ENCODE results near the gene RNF13. TPM values are rescaled to one million over a fixed set of nuclear protein-coding genes. Genes with fewer than 3 reads are reported as not detected.
A peak's percentile ranks its signal among the peaks of the same experiment; 100 is the strongest.
"Not testable (repeated sequence)": the region's sequence is repeated elsewhere in the genome, so short reads cannot be mapped to it uniquely, and the experiment has no call there.

RNF13 gene
- polyA plus RNA-seq, 4 donors, result 20.8 to 62.7 (median 32.7) TPM

DNA sequence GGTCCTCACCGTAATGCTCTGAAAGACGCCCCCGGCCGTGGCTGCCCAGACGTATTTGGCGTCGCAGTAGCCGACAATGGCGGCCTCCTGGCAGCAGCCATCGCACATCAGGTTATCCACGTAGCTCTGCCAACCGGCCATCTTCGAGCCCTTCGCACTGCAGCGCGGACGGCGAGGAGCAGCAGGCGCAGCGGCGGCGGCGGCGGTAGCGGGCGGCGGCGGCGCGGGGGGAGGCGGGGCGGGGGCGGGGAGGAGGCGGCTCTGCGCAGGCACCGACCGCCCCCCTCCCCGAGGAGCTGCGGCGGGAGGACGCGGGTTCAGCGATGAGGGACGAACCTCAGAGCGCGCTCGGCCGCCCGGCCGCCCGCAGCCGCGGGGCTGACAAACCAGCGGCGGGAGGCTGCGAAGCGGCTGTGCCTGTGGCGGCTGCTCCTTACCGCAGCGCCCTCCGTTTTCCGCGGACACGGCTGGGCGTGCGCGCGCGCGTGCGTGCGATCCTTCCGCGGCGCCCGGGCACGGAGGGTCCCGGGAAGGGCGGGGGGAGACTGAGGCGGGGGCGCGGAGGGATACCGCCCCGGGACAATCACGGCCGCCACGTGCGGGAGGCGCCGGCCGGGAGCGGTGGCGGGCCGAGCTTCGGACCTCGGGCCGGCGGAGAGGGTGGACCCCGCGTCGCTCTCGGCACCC, 157.8 kb downstream of the RNF13 start, which contains the start of gene PFN2:
PFN2 (minus strand) TSS at position 180 of the 687 bp plus-strand sequence; CDS start at position 141, 39 bp downstream.
- H3K4me1 ChIP-seq (ENCODE audit: control insufficient read depth in 3 of 3, insufficient read depth in 2 of 3, low read depth in 1 of 3, low read length in 2 of 3), result peaks cover 0 to 12% (median 0%) of the 10 kb centered on the region in 3 donors
- DNase-seq, result peak; percentile 62 to 94
- peak within 1 kb of the TSS; percentile 16 to 93 (median 84) for H3K27ac ChIP-seq (ENCODE audit: low read depth in 1 of 3, low read length in 2 of 3)
- H3K4me3 ChIP-seq (ENCODE audit: low read depth in 1 of 3, low read length in 3 of 3), result peak within 1 kb of the TSS; percentile 82 to 92 (median 90)
- no peaks in the 10 kb centered on the region for H3K27me3 ChIP-seq (ENCODE audit: control insufficient read depth in 3 of 3, insufficient read depth in 3 of 3, low read length in 3 of 3)
- 0% methylated on average over 28 to 102 of the region's 102 CpGs for WGBS, 3 donors
- no peak for FAIRE-seq
- peaks cover 0 to 1% (median 0%) of the 10 kb centered on the region in 3 donors for H3K36me3 ChIP-seq (ENCODE audit: control insufficient read depth in 3 of 3, insufficient read depth in 2 of 3, low read depth in 1 of 3, low read length in 3 of 3)
- no peaks in the 10 kb centered on the region for H3K9me3 ChIP-seq (ENCODE audit: control insufficient read depth in 2 of 2, insufficient read depth in 1 of 2, low read depth in 1 of 2, low read length in 1 of 2)

DNA sequence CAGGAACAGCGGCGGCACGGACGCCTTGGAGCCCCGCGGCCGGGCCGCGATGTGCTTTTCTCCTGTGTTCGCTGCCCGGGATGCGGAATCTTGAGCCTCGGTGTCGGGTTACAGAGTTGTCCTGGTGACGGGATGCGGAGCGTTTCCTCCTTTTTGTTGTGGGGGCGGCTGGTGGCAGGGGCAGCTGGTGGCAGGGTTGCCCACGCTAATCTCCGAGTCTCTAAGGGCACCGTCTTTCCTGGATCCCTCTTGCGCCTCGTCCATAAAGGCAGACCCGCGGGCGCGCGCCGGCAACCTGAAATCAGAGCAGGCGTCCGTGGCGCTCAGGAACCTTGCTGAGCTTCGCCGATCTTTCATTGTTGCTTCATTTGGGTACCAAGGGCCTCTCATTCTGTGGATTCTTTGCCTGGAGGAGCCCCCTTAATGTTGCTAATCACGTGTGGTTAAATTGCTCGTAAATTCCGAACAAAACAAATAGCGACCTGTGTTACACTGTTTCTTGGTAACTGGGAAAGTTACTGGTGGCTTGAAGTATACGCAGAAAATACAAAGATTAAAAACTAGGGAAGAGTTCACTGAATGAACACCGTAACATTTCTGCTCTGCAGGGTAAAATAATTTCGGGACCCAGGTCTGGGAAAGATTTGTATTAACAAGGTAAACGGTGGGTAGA, 158.5 kb downstream of the RNF13 start:
- 1 to 2% (median 1%) methylated on average over 34 to 42 of the region's 42 CpGs for WGBS, 3 donors
- Histone ChIP-seq H3K4me1 (ENCODE audit: control insufficient read depth in 3 of 3, insufficient read depth in 2 of 3, low read depth in 1 of 3, low read length in 2 of 3) (peaks cover 0 to 12% (median 0%) of the 10 kb centered on the region in 3 donors), H3K36me3 (ENCODE audit: control insufficient read depth in 3 of 3, insufficient read depth in 2 of 3, low read depth in 1 of 3, low read length in 3 of 3) (no peaks in the 10 kb centered on the region), H3K27ac (ENCODE audit: low read depth in 1 of 3, low read length in 2 of 3) (peak overlapping the region in 2 of 3 donors; percentile 77 to 80), H3K4me3 (ENCODE audit: low read depth in 1 of 3, low read length in 3 of 3) (peak overlapping the region; percentile 82 to 92 (median 90)), H3K9me3 (ENCODE audit: control insufficient read depth in 2 of 2, insufficient read depth in 1 of 2, low read depth in 1 of 2, low read length in 1 of 2) (no peaks in the 10 kb centered on the region), H3K27me3 (ENCODE audit: control insufficient read depth in 3 of 3, insufficient read depth in 3 of 3, low read length in 3 of 3) (no peaks in the 10 kb centered on the region)
- DNase-seq (peak; percentile 47 to 89), FAIRE-seq (no peak)

DNA sequence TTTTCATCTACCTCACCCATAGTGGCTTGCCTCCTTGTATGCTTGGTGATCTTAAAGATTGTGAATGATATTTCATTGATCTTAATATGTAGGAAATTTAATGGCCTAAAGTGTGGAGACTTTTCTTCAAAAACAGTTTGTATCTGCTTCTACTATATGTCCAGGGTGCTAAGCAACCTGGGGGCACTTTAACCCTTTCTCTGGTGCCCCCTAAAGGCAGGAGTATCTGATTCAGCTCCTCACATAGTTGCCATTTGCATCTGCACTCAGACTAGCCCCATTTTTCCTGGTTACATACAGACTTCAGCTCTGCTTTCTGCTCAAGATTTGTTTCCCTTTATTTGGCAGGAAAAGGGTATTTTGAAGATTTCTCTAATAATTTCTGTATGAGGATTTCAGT, 162.9 kb downstream of the RNF13 start:
- no peak for FAIRE-seq
- Histone ChIP-seq H3K9me3 (ENCODE audit: control insufficient read depth in 2 of 2, insufficient read depth in 1 of 2, low read depth in 1 of 2, low read length in 1 of 2) (no peaks in the 10 kb centered on the region), H3K4me3 (ENCODE audit: low read depth in 1 of 3, low read length in 3 of 3) (no peak overlapping the region), H3K4me1 (ENCODE audit: control insufficient read depth in 3 of 3, insufficient read depth in 2 of 3, low read depth in 1 of 3, low read length in 2 of 3) (peaks cover 0 to 4% (median 0%) of the 10 kb centered on the region in 3 donors), H3K27me3 (ENCODE audit: control insufficient read depth in 3 of 3, insufficient read depth in 3 of 3, low read length in 3 of 3) (no peaks in the 10 kb centered on the region), H3K27ac (ENCODE audit: low read depth in 1 of 3, low read length in 2 of 3) (no peak overlapping the region), H3K36me3 (ENCODE audit: control insufficient read depth in 3 of 3, insufficient read depth in 2 of 3, low read depth in 1 of 3, low read length in 3 of 3) (no peaks in the 10 kb centered on the region)
- no peak for DNase-seq

DNA sequence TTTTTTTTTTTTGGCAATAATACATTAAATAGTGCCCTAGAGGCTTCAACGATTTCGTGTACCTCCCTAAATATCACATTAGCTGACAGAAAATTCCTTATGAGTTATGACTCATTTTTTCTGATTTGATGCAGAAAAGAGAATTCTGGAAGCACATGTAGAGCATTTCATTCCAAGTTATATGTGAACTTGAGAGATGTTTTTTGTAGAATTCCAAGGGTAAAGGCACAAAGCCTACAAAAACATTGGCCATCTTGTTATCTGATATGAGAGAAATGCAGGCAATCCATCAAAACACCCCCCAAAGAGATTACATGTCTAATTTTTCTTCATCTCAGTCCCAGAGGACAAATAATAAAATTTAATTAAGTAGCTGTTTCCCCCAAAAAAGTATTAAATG, 164.4 kb downstream of the RNF13 start:
- no peaks in the 10 kb centered on the region for H3K4me1 ChIP-seq (ENCODE audit: control insufficient read depth in 3 of 3, insufficient read depth in 2 of 3, low read depth in 1 of 3, low read length in 2 of 3)
- FAIRE-seq (no peak), DNase-seq (no peak)
- 68 to 94% (median 84%) methylated on average over 2 of the region's 2 CpGs for WGBS, 3 donors
- H3K27ac ChIP-seq (ENCODE audit: low read depth in 1 of 3, low read length in 2 of 3), result no peak overlapping the region
- no peaks in the 10 kb centered on the region for H3K36me3 ChIP-seq (ENCODE audit: control insufficient read depth in 3 of 3, insufficient read depth in 2 of 3, low read depth in 1 of 3, low read length in 3 of 3)
- no peak overlapping the region for H3K4me3 ChIP-seq (ENCODE audit: low read depth in 1 of 3, low read length in 3 of 3)
- H3K9me3 ChIP-seq (ENCODE audit: control insufficient read depth in 2 of 2, insufficient read depth in 1 of 2, low read depth in 1 of 2, low read length in 1 of 2), result no peaks in the 10 kb centered on the region
- H3K27me3 ChIP-seq (ENCODE audit: control insufficient read depth in 3 of 3, insufficient read depth in 3 of 3, low read length in 3 of 3), result no peaks in the 10 kb centered on the region

DNA sequence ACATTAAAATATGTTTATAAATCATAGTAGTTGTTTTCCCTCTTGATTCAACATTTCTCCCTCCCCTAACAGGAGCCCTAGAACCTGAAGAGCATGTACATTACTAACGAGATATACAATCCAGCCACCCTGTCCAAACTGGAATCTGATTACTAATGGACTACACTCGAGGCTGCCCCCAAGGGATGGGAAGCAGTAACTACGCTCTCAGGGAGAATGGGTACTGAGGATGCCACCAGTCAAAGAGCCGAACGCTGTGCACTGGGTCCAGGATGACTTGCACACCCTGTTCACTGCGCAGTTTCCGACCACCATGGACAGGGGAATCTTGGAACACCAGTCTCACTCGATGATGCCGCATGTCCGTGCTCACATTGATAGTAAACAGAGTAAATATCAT, 169.0 kb downstream of the RNF13 start:
- DNase-seq; H3K27ac ChIP-seq (ENCODE audit: low read depth in 1 of 3, low read length in 2 of 3); H3K4me1 ChIP-seq (ENCODE audit: control insufficient read depth in 3 of 3, insufficient read depth in 2 of 3, low read depth in 1 of 3, low read length in 2 of 3); FAIRE-seq; H3K36me3 ChIP-seq (ENCODE audit: control insufficient read depth in 3 of 3, insufficient read depth in 2 of 3, low read depth in 1 of 3, low read length in 3 of 3); H3K9me3 ChIP-seq (ENCODE audit: control insufficient read depth in 2 of 2, insufficient read depth in 1 of 2, low read depth in 1 of 2, low read length in 1 of 2); H3K27me3 ChIP-seq (ENCODE audit: control insufficient read depth in 3 of 3, insufficient read depth in 3 of 3, low read length in 3 of 3); H3K4me3 ChIP-seq (ENCODE audit: low read depth in 1 of 3, low read length in 3 of 3): not testable (repeated sequence)
- 52 to 82% (median 79%) methylated on average over 3 to 4 of the region's 10 CpGs for WGBS, 3 donors

DNA sequence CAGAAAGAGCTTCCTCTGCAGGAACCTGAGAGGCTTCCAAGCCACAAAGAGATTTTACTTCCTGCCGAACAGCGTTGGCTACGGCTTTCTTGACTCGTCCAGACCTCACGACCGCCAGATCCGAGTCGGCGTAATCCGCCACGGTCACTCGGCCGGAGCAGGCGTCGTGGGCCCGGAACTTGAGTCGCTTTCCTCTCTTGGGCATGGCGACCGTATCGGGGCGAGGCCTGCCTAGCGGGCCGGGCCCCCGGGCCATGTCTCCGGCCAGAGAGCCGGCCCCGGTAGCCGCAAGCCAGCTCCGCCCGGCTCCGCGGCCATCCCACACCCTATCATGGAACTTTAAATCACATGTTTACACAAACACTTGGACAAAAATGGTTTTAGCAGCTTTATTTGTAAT, 170.0 kb downstream of the RNF13 start:
- DNase-seq; H3K9me3 ChIP-seq (ENCODE audit: control insufficient read depth in 2 of 2, insufficient read depth in 1 of 2, low read depth in 1 of 2, low read length in 1 of 2); H3K27ac ChIP-seq (ENCODE audit: low read depth in 1 of 3, low read length in 2 of 3); H3K4me3 ChIP-seq (ENCODE audit: low read depth in 1 of 3, low read length in 3 of 3); H3K4me1 ChIP-seq (ENCODE audit: control insufficient read depth in 3 of 3, insufficient read depth in 2 of 3, low read depth in 1 of 3, low read length in 2 of 3); H3K27me3 ChIP-seq (ENCODE audit: control insufficient read depth in 3 of 3, insufficient read depth in 3 of 3, low read length in 3 of 3); FAIRE-seq; H3K36me3 ChIP-seq (ENCODE audit: control insufficient read depth in 3 of 3, insufficient read depth in 2 of 3, low read depth in 1 of 3, low read length in 3 of 3): not testable (repeated sequence)
- WGBS, 3 donors, result 94 to 97% (median 95%) methylated on average over 32 of the region's 32 CpGs

DNA sequence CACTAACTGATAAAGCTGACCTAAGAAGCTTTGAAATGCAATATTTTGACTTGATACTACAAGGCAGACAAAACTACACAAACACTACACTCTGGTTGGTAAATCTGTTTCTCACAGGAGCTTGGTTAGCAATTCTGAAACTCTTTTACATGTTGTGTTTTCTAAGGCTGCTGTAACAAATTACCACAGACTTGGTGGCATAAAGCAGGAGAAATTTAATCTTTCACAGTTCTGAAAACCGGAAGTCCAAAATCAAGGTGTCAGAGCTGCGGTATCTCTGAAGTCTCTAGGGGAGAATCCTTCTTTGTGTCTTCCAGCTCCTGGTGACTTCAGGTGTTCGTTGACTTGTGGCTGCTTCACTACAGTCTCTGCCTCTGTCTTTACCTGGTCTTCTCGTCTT, 170.6 kb downstream of the RNF13 start:
- no peaks in the 10 kb centered on the region for H3K27me3 ChIP-seq (ENCODE audit: control insufficient read depth in 3 of 3, insufficient read depth in 3 of 3, low read length in 3 of 3)
- FAIRE-seq, result no peak
- no peaks in the 10 kb centered on the region for H3K4me1 ChIP-seq (ENCODE audit: control insufficient read depth in 3 of 3, insufficient read depth in 2 of 3, low read depth in 1 of 3, low read length in 2 of 3)
- 85 to 88% (median 86%) methylated on average over 4 of the region's 4 CpGs for WGBS, 3 donors
- H3K36me3 ChIP-seq (ENCODE audit: control insufficient read depth in 3 of 3, insufficient read depth in 2 of 3, low read depth in 1 of 3, low read length in 3 of 3), result no peaks in the 10 kb centered on the region
- DNase-seq, result no peak
- H3K4me3 ChIP-seq (ENCODE audit: low read depth in 1 of 3, low read length in 3 of 3), result no peak overlapping the region
- no peak overlapping the region for H3K27ac ChIP-seq (ENCODE audit: low read depth in 1 of 3, low read length in 2 of 3)
- no peaks in the 10 kb centered on the region for H3K9me3 ChIP-seq (ENCODE audit: control insufficient read depth in 2 of 2, insufficient read depth in 1 of 2, low read depth in 1 of 2, low read length in 1 of 2)

DNA sequence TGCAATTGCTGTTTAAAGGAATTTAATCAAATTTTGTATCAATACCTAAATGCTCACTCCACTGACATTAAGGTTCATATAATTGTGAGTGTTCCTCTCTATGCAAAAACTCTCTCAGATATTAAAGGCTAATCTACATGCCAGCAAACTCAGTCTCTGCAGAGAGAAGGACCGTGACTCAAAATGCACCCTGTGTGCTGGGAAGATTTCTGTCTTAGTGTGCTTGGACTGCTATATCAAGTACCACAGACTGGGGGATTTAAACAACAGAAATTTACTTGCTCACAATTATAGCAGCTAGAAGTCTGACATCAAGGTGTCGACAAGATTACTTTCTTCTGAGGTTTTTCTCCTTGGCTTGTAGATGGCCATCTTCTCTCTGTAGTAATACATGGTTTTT, 176.3 kb downstream of the RNF13 start:
- Histone ChIP-seq H3K27ac (ENCODE audit: low read depth in 1 of 3, low read length in 2 of 3) (no peak overlapping the region), H3K4me3 (ENCODE audit: low read depth in 1 of 3, low read length in 3 of 3) (no peak overlapping the region), H3K4me1 (ENCODE audit: control insufficient read depth in 3 of 3, insufficient read depth in 2 of 3, low read depth in 1 of 3, low read length in 2 of 3) (no peaks in the 10 kb centered on the region), H3K36me3 (ENCODE audit: control insufficient read depth in 3 of 3, insufficient read depth in 2 of 3, low read depth in 1 of 3, low read length in 3 of 3) (no peaks in the 10 kb centered on the region), H3K27me3 (ENCODE audit: control insufficient read depth in 3 of 3, insufficient read depth in 3 of 3, low read length in 3 of 3) (no peaks in the 10 kb centered on the region), H3K9me3 (ENCODE audit: control insufficient read depth in 2 of 2, insufficient read depth in 1 of 2, low read depth in 1 of 2, low read length in 1 of 2) (peaks cover 0 to 8% of the 10 kb centered on the region in 2 donors)
- no peak for DNase-seq
- no peak for FAIRE-seq
- 86 to 92% (median 88%) methylated on average over 2 of the region's 2 CpGs for WGBS, 3 donors
